ENCODE measurements around the gene TLK1.
"Not testable (repeated sequence)": the region's sequence is repeated elsewhere in the genome, so short reads cannot be mapped to it uniquely, and the experiment has no call there.

Gene TLK1

GRCh38 chr2:171083451-171083850, 77.2 kb downstream of the TLK1 start:
- DNase-seq (ENCODE audit: low read depth), result no peak

GRCh38 chr2:171081649-171082111, 79.0 kb downstream of the TLK1 start:
- no peak for DNase-seq (ENCODE audit: low read depth)

- DNase-seq (ENCODE audit: low read depth), result no peak
Measured at GRCh38 chr2:171080607-171081006, 80.1 kb downstream of the TLK1 start.

GRCh38 chr2:171076422-171076821, 84.3 kb downstream of the TLK1 start:
- not testable (repeated sequence) for DNase-seq (ENCODE audit: low read depth)

GRCh38 chr2:171072164-171072563, 88.5 kb downstream of the TLK1 start:
- no peak for DNase-seq (ENCODE audit: low read depth)

GRCh38 chr2:171069286-171069956, 91.3 kb downstream of the TLK1 start:
- DNase-seq (ENCODE audit: low read depth), result no peak

- DNase-seq (ENCODE audit: low read depth), result no peak
Measured at GRCh38 chr2:171066110-171066509, 94.6 kb downstream of the TLK1 start.

- no peak for DNase-seq (ENCODE audit: low read depth)
Measured at GRCh38 chr2:171057575-171057974, 103.1 kb downstream of the TLK1 start.

GRCh38 chr2:171056307-171056706, 104.4 kb downstream of the TLK1 start:
- DNase-seq (ENCODE audit: low read depth), result no peak

- no peak for DNase-seq (ENCODE audit: low read depth)
Measured at GRCh38 chr2:171049691-171050090, 111.0 kb downstream of the TLK1 start.

GRCh38 chr2:171046048-171046560, 114.6 kb downstream of the TLK1 start:
- DNase-seq (ENCODE audit: low read depth), result no peak

- DNase-seq (ENCODE audit: low read depth), result no peak
Measured at GRCh38 chr2:171044416-171044815, 116.3 kb downstream of the TLK1 start.

GRCh38 chr2:171042253-171042969, 118.3 kb downstream of the TLK1 start:
- DNase-seq (ENCODE audit: low read depth), result no peak

GRCh38 chr2:171036532-171036931, 124.2 kb downstream of the TLK1 start:
- DNase-seq (ENCODE audit: low read depth), result no peak

- no peak for DNase-seq (ENCODE audit: low read depth)
Measured at GRCh38 chr2:171034315-171034714, 126.4 kb downstream of the TLK1 start.

- DNase-seq (ENCODE audit: low read depth), result no peak
Measured at GRCh38 chr2:171025214-171025613, 135.5 kb downstream of the TLK1 start.

- no peak for DNase-seq (ENCODE audit: low read depth)
Measured at GRCh38 chr2:171018522-171018921, 142.2 kb downstream of the TLK1 start.

GRCh38 chr2:171016125-171016524, 144.6 kb downstream of the TLK1 start:
- no peak for DNase-seq (ENCODE audit: low read depth)

- DNase-seq (ENCODE audit: low read depth), result no peak
Measured at GRCh38 chr2:171013851-171014250, 146.8 kb downstream of the TLK1 start.

- DNase-seq (ENCODE audit: low read depth), result no peak
Measured at GRCh38 chr2:171009386-171009785, 151.3 kb downstream of the TLK1 start.

- DNase-seq (ENCODE audit: low read depth), result no peak
Measured at GRCh38 chr2:171008550-171009205, 152.0 kb downstream of the TLK1 start.

- no peak for DNase-seq (ENCODE audit: low read depth)
Measured at GRCh38 chr2:171004833-171005232, 155.9 kb downstream of the TLK1 start.

GRCh38 chr2:171004363-171004762, 156.3 kb downstream of the TLK1 start:
- DNase-seq (ENCODE audit: low read depth), result no peak

All from stromal cell of bone marrow (primary cell).